ENCODE data around the gene COX10.

The COX10 gene

GRCh38 chr17:14123619-14124278 lies 54.4 kb downstream of the COX10 start:
- no peak for TF ChIP-seq SNAI2 (CRISPR knock-in tag; IDR thresholded peaks at IDR 0.05)
- TF ChIP-seq ZNF70 (CRISPR knock-in tag; IDR thresholded peaks at IDR 0.05) = no peak
- no peak for ATAC-seq

GRCh38 chr17:14124854-14125253 lies 55.5 kb downstream of the COX10 start:
- no peak for ATAC-seq
- TF ChIP-seq TSHZ2 (CRISPR knock-in tag; IDR thresholded peaks at IDR 0.05) = no peak
- no peak for TF ChIP-seq PPARA (CRISPR knock-in tag; IDR thresholded peaks at IDR 0.05; ENCODE audit: borderline replicate concordance)
- TF ChIP-seq ARNTL (CRISPR knock-in tag; IDR thresholded peaks at IDR 0.05; ENCODE audit: borderline replicate concordance, low read depth) = no peak
- no peak for TF ChIP-seq ZNF565 (CRISPR knock-in tag; conservative IDR thresholded peaks at IDR 0.05; ENCODE audit: low read depth)
- no peak for TF ChIP-seq GLIS3 (CRISPR knock-in tag; IDR thresholded peaks at IDR 0.05)
- no peak for TF ChIP-seq PATZ1 (CRISPR knock-in tag; IDR thresholded peaks at IDR 0.05; ENCODE audit: borderline replicate concordance)
- TF ChIP-seq CSRNP3 (CRISPR knock-in tag; IDR thresholded peaks at IDR 0.05) = no peak
- no peak for TF ChIP-seq CREB5 (CRISPR knock-in tag; IDR thresholded peaks at IDR 0.05; ENCODE audit: low read depth)
- TF ChIP-seq ESRRG (CRISPR knock-in tag; IDR thresholded peaks at IDR 0.05) = no peak
- no peak for TF ChIP-seq RARB (CRISPR knock-in tag; IDR thresholded peaks at IDR 0.05)
- no peak for TF ChIP-seq ZNF70 (CRISPR knock-in tag; IDR thresholded peaks at IDR 0.05)
- no peak for TF ChIP-seq ZFP30 (CRISPR knock-in tag; IDR thresholded peaks at IDR 0.05)
- no peak for TF ChIP-seq ZFP3 (CRISPR knock-in tag; IDR thresholded peaks at IDR 0.05)
- TF ChIP-seq ISL1 (CRISPR knock-in tag; IDR thresholded peaks at IDR 0.05) = no peak
- no peak for TF ChIP-seq ZC3H10 (CRISPR knock-in tag; IDR thresholded peaks at IDR 0.05)
- no peak for TF ChIP-seq ZNF8 (CRISPR knock-in tag; IDR thresholded peaks at IDR 0.05)
- no peak for TF ChIP-seq OSR1 (CRISPR knock-in tag; IDR thresholded peaks at IDR 0.05)
- TF ChIP-seq SNAI2 (CRISPR knock-in tag; IDR thresholded peaks at IDR 0.05) = no peak
- no peak for TF ChIP-seq BACH2 (CRISPR knock-in tag; IDR thresholded peaks at IDR 0.05; ENCODE audit: borderline replicate concordance)

- no peak for ATAC-seq
- no peak for TF ChIP-seq ESRRG (CRISPR knock-in tag; IDR thresholded peaks at IDR 0.05)
- no peak for TF ChIP-seq ZFP30 (CRISPR knock-in tag; IDR thresholded peaks at IDR 0.05)
- TF ChIP-seq ISL1 (CRISPR knock-in tag; IDR thresholded peaks at IDR 0.05) = no peak
Measured at GRCh38 chr17:14125518-14126137, 56.3 kb downstream of the COX10 start.

- ATAC-seq = no peak
- TF ChIP-seq BACH2 (CRISPR knock-in tag; IDR thresholded peaks at IDR 0.05; ENCODE audit: borderline replicate concordance) (no peak), TCF4 (CRISPR knock-in tag; IDR thresholded peaks at IDR 0.05; ENCODE audit: borderline replicate concordance) (no peak), PPARA (CRISPR knock-in tag; IDR thresholded peaks at IDR 0.05; ENCODE audit: borderline replicate concordance) (no peak), CSRNP3 (CRISPR knock-in tag; IDR thresholded peaks at IDR 0.05) (no peak), GLIS3 (CRISPR knock-in tag; IDR thresholded peaks at IDR 0.05) (no peak), TOX (CRISPR knock-in tag; IDR thresholded peaks at IDR 0.05; ENCODE audit: borderline replicate concordance) (no peak), CREB5 (CRISPR knock-in tag; IDR thresholded peaks at IDR 0.05; ENCODE audit: low read depth) (no peak)
Measured at GRCh38 chr17:14133104-14133503, 63.8 kb downstream of the COX10 start.
